ENCODE results near the gene TNFRSF1B.

The TNFRSF1B gene

DNA sequence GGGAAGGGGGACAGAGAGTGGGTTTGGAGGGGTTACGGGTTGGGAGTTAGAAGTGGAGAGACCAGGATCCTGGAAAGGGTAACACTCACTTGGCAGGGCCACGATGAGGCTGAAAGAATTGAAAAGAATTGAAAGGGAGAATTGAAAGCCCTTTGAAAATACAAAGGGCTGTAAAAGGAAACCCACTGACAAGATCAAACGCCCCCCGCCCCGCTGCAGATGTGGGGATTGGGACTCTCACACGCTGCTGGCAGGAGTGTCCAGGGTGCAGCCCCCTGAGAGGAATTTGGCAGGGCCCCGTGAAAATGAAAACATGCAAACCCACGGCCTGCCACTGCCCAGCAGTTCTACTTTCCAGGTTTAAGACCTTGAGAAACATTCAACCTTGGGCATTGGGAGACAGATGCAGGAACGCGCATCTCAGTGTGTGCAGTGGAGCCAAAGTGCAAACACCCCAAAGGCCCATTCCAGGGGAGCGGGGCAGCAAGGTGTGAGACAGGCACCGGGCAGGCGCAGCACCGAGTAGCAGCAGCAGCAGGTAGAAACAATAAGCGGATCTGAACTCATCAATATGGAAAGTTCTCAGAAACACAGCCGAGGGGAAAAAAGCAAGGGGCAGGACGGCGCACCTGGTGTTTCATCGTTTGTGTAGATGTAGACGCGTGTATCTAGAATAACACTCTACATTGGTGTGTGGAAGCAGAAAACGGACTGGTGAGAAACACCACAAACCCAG is 8.3 kb upstream of the TNFRSF1B start:
- no peak for DNase-seq

- no peak for DNase-seq
These were observed 7.0 kb upstream of the TNFRSF1B start for GRCh38 chr1:12159816-12160215.

- peak in 1 of 2 experiments; percentile 48 for DNase-seq
These were observed 5.5 kb upstream of the TNFRSF1B start for GRCh38 chr1:12161324-12161661.

DNA sequence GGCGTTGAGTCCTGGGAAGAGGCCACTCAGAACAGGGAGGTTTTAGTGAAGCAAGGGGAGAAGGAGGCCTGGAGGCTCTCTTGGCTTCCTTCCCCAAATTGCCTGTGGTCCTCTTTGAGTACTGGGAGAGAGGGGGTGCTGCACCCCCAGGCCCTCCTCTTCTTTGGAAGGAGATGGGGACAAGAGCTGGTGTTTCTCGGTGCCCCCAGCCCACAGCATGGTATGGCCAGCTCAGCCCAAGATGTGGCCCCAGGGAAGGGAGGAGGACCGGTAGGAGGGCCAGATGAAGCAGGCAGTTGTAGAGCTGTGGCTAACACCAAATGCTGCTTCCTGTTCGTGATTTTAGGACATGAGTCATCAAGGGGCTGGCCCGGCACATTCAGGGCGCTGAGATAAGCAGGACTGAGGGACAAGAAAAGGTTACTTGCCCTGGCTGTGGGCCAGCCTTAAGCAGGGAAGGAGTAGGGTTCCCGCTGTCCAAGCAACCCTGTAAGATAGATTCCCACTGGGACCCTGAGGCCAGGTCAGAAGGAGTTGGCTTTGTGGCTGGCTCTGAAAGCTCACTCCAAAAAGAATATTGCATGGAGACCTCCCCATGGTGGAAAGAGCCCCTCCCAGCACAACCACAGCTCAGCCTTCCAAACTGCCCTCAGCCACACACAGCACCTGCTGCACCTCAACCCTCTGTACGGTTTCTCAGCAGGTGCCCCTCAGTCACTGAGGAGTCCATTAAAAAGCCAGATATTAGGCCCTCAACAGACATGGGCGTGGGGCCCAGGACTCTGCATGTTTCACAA is 4.9 kb upstream of the TNFRSF1B start:
- peak; percentile 93 to 95 for DNase-seq

- no peak for DNase-seq
These were observed 4.2 kb upstream of the TNFRSF1B start for GRCh38 chr1:12162459-12163137.

- DNase-seq: no peak
These were observed 3.6 kb upstream of the TNFRSF1B start for GRCh38 chr1:12163210-12163609.

DNA sequence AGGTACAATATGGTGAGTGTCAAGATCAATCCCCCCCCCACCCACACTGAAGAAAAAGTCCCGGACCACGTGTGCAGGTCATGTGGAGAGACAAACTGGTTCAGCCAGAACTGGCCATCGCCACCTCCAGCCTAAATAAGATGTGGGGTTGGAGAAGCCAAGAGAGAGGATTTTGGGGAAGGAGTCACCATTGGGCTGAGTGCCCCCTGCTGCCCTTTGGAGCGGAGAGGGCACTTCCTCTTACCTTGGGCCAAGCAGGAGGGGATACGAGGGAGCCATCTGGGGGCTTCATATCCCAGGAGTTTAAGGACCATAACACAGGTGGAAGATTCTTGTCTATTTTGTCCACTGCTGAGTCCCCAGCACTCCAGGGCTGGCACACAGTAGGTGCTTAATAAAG is 2.6 kb upstream of the TNFRSF1B start:
- DNase-seq: no peak

DNA sequence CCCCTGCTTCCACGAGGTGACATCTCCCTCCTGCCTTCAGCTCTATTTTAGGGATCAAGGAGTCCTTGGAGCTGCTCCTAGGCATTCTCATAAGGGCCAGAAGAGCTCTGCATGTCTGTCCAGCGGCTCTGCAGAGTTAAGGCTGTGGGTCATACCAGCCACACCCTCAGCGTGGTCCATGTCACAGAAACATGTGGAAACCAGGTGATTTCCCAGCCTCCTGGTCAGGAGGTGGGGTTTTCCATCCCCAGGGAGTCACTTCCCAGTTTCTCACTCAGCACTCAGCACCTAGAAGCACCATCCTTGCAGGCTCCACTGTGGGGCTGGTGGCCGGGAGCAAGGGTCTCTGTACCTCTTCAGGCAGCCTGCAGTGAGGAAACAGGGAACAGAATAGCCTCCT is 1.4 kb upstream of the TNFRSF1B start:
- no peak for DNase-seq

GRCh38 chr1:12167493-12168429 is 970 bp downstream of the TNFRSF1B start:
- DNase-seq: peak; percentile 23 to 24

DNA sequence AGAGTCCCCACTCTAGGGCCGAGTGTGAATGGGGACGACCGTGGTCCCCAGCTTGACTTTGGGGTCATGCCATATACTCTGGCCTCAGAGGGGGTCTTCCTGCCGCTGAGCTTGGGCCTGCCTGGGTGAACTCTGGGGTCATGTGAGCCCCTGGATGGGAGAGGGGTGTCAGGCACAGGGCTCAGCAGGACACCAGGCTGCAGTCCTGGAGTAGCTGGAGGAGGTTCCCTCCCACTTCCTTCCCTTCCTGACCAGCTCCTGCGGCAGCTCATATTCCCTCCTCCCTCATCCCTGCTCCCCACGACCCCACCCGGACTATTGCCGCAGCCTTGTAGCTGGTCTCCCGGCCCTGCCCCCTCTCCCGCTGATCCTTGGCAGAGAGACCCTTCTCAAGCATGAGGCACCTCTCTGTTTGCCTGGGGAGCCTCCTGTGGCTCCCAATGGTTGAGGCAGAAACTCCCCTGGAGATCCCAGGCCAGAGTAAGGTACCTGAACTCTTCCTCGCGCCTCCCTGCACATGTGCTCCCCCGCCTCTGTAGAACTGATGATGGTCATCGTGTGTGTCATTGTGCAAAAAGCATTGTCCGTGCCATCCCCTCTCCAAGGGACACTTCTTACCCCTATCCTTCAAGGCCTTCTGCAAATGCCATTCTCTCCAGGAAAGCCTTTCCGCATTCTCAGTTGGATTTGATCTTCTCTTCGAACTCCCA is 1.8 kb downstream of the TNFRSF1B start:
- DNase-seq: peak in 1 of 2 experiments; percentile 19

DNA sequence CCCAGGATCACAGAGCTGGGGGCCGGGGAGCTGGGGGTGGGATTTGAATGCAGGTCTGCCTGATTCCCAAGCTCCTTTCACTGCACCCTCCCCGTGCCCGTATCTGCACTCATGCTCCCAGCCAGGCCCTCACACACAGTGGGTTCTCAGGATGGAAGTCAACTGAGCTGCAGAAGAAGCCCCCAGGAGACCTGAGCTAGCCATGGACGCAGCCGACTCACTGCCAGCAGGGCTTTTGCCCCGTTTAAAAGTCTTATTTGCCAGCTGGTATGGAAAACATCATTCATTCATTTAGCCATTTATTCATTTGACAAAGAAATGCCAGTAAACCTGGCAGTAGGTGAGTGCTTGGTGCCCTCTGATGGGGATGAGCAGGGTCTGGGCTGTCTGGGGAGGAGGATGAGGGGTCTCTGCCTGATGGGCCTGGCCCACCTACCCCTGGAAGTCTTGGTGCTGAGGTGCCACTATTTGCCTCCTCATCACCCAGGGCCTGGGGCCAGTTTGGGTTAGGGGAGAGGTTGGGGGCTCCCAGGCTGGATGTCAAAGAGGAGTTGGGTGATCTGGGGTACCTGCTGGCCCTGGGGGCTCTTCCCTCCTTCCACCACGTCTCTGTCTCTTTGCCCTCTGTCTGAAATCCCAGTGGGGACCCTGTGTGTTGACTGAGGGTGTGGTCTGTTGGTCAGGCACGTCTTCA is 2.8 kb downstream of the TNFRSF1B start:
- DNase-seq: no peak

GRCh38 chr1:12170263-12170671 is 3.5 kb downstream of the TNFRSF1B start:
- DNase-seq: no peak

GRCh38 chr1:12171206-12172041 is 4.6 kb downstream of the TNFRSF1B start:
- no peak for DNase-seq

DNA sequence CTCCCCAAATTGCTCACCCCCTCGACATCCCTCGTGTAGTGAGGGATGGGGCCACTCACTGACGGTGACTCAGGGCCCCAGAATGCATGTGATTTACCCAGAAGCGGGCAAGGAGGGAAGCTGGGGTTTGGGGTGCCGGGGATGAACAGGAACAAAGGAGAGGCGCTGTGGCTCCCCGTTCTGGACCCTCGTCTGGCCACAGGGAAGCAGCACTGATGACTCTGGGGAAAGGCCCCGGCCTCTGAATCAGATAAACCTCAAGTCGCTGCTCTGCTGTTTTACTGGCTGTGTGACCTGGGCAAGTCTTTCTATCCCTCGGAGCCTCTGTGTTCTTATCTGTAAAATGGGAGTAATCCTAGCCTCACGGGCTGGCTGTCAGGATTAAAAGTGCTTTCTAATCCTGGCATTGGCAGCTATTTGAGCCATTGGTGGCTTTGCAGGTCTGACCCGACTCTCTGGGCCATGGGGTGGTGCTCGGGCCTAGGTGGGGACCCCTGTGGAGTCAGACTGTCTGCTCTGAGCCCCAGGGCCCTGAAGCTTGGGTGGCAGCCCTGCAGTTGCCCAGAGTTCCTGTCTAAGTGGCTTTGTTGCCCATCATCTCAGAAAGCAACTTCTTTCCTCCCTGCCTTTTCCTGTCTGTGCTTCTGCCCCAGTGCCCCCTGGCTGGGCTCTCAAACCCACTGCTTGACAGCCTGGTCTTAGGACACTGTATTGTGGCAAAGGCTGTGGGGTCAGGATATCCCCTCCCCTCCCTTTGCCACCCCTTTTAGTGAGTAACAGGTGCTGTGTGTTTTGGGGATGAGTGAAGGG is 5.5 kb downstream of the TNFRSF1B start:
- DNase-seq: no peak

- no peak for DNase-seq
These were observed 6.3 kb downstream of the TNFRSF1B start for GRCh38 chr1:12173041-12173509.

- peak; percentile 74 to 92 for DNase-seq
These were observed 6.9 kb downstream of the TNFRSF1B start for GRCh38 chr1:12173631-12174121.

DNA sequence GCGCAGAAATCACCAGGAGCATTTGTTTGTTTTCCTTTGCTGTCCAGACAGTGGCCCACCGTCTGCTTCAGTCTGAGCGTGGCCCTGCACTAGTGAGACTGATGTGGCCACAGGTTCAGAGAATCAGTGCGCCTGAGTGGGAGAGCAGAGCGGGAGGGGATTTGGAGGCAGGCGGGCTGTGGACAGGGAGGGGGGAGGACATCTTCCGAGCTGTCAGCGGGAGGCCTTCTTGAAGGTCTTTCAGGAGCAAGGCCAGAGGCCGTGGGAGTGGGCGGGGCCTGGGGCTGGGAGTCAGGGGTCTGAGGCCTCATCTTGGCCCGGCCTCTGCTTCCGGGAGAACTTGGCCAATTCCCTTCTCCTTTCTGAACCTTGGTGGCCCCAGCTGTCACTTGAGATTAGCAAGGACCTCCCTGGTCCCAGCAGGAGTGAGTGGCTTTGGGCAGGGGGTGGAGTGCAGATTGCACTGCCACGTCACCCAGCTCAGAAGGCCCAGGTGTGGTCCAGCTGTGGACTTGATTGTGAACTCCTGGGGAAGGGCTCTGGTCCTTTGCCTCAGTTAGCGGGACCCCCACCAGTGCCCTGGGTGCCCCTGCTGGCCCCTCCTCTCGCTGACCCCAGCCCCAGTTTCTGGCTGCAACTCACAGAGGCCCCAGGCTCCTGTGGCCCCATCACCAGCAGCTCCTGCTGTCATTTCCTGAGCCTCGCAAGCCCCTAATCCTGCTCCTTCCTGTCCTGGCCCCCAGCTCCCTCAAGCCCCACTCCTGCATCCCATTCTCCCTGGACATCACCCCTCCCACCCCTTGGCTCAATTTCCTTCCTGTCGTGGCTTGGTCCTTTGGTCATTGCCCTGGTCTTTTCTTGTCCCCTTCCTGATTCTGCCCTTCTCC is 8.4 kb downstream of the TNFRSF1B start:
- DNase-seq: no peak
